Naive thymus-derived CD4-positive, alpha-beta T cell (primary cell): ENCODE measurements around the gene ARID1A. TPM values are rescaled to one million over a fixed set of nuclear protein-coding genes. Genes with fewer than 3 reads are reported as not detected.

Experiments
- ATAC-seq: fragments of 150-1000 bp; cut with Tn5 transposase; 2 replicates; pipeline ENCODE4 v1.10.0; 2021; ENCODE audit warnings: mild to moderate bottlenecking, moderate library complexity
- CTCF ChIA-PET: fragments of 350-600 bp; sonication (Branson Sonifier 250); formaldehyde crosslinking; loops from one replicate; lab custom pipeline; 2021; ENCODE audit warnings: antibody characterized with exemption; lab: Charles Lee
- POLR2A ChIA-PET: fragments of 350-600 bp; sonication (Branson Sonifier 250); formaldehyde crosslinking; loops from one replicate; lab custom pipeline; 2021; ENCODE audit warnings: antibody characterized with exemption, inconsistent platforms; lab: Charles Lee
- DNase-seq, 9 donors: peaks; one replicate each; pipeline versions ENCODE4 v3.0.0 to v3.0.0-alpha.2; 2020 to 2022; ENCODE audit warnings: mixed read lengths in 1 of 9
- H3K27ac ChIP-seq: one replicate; pipeline ENCODE4 v1.7.0; 2013; ENCODE audit warnings: mild to moderate bottlenecking, low read depth, low read length, moderate library complexity
- H3K27me3 ChIP-seq, 2 donors: one replicate each; pipeline ENCODE4 v1.7.0; 2013; ENCODE audit warnings: low read length in 2 of 2, mild to moderate bottlenecking in 2 of 2, moderate library complexity in 2 of 2; ENCODE audit not compliant: control insufficient read depth in 2 of 2, insufficient read depth in 2 of 2
- H3K36me3 ChIP-seq, 3 experiments: 1 replicate in 2 of 3; 2 replicates in 1 of 3; pipeline ENCODE4 v1.7.0; 2013; ENCODE audit warnings: low read length in 3 of 3, mild to moderate bottlenecking in 3 of 3, moderate library complexity in 1 of 3; ENCODE audit not compliant: insufficient read depth in 3 of 3, control insufficient read depth in 2 of 3
- H3K4me1 ChIP-seq, 2 donors: one replicate each; pipeline ENCODE4 v1.7.0; 2013; ENCODE audit warnings: low read length in 2 of 2, mild to moderate bottlenecking in 2 of 2, moderate library complexity in 1 of 2; ENCODE audit not compliant: control insufficient read depth in 2 of 2, insufficient read depth in 2 of 2
- H3K4me3 ChIP-seq: 2 replicates; pipeline ENCODE4 v1.7.0; 2013; ENCODE audit warnings: mild to moderate bottlenecking, low read length
- H3K9me3 ChIP-seq, 3 experiments: 1 replicate in 2 of 3; 2 replicates in 1 of 3; pipeline ENCODE4 v1.7.0; 2013; ENCODE audit warnings: low read length in 3 of 3; ENCODE audit not compliant: control insufficient read depth in 2 of 3
- H3K27ac Mint-ChIP-seq, 9 donors: one replicate each; pipeline ENCODE4 v1.8.0; 2020 to 2022; ENCODE audit warnings: mixed read lengths in 9 of 9, mild to moderate bottlenecking in 8 of 9, moderate library complexity in 5 of 9, inconsistent platforms in 2 of 9
- H3K27me3 Mint-ChIP-seq, 5 donors: one replicate each; pipeline ENCODE4 v1.8.0; 2021 to 2022; ENCODE audit warnings: mixed read lengths in 5 of 5, mild to moderate bottlenecking in 1 of 5
- H3K36me3 Mint-ChIP-seq, 5 donors: one replicate each; pipeline ENCODE4 v1.8.0; 2020 to 2022; ENCODE audit warnings: mixed read lengths in 5 of 5, mild to moderate bottlenecking in 3 of 5, inconsistent platforms in 1 of 5
- H3K4me1 Mint-ChIP-seq, 7 donors: one replicate each; pipeline ENCODE4 v1.8.0; 2020 to 2022; ENCODE audit warnings: mixed read lengths in 7 of 7, mild to moderate bottlenecking in 3 of 7, inconsistent platforms in 1 of 7
- H3K4me3 Mint-ChIP-seq, 10 donors: one replicate each; pipeline ENCODE4 v1.8.0; 2020 to 2022; ENCODE audit warnings: mild to moderate bottlenecking in 10 of 10, mixed read lengths in 10 of 10, moderate library complexity in 6 of 10, inconsistent platforms in 2 of 10
- H3K9me3 Mint-ChIP-seq, 11 donors: one replicate each; pipeline ENCODE4 v1.8.0; 2020 to 2022; ENCODE audit warnings: mixed read lengths in 11 of 11, mild to moderate bottlenecking in 4 of 11, inconsistent platforms in 1 of 11, moderate library complexity in 1 of 11
- intact Hi-C, 2 donors: fragments of 100-400 bp; cut with micrococcal nuclease; formaldehyde crosslinking; loops; one replicate each; pipeline ENCODE4 v1.15.1; 2023
- polyA plus RNA-seq, 2 donors: library from polyadenylated mRNA; unstranded; fragments of 300-500 nt; fragmentation: Illumina TruSeq; gene quantifications; one replicate each; pipeline ENCODE4 v1.2.3, GENCODE V29; 2021
- total RNA-seq, 6 experiments: library from RNA in 5 of 6; stranded (reverse) in 5 of 6; gene quantifications; 1 replicate in 5 of 6; 2 replicates in 1 of 6; pipeline ENCODE4 v1.2.3 and lab custom pipeline; 2021 to 2026

ARID1A gene
- total and polyA plus RNA-seq, 7 experiments from 2014 or later, result 22.3 to 148 (median 127) TPM

- no peak overlapping the region for H3K27ac ChIP-seq
- no peak overlapping the region for H3K4me3 ChIP-seq
- ChIA-PET CTCF (interaction anchor here (0.6 to 1.6 kb wide), 2 partner anchors 27 to 79 kb away, joined by 3 read pairs; no protein-coding TSS in a partner anchor), POLR2A (interaction anchor here (1.3 kb wide), 2 partner anchors 24 to 59 kb away, joined by 4 to 7 read pairs; no protein-coding TSS in a partner anchor)
- DNase-seq (no peak), ATAC-seq (no peak)
- Mint-ChIP-seq H3K4me3 (no peak overlapping the region), H3K9me3 (peaks cover 0 to 3% (median 0%) of the 10 kb centered on the region in 11 donors), H3K27me3 (no peaks in the 10 kb centered on the region), H3K4me1 (peaks cover 7 to 42% (median 28%) of the 10 kb centered on the region in 7 donors), H3K27ac (peak overlapping the region in 3 of 9 donors; percentile 22 to 85 (median 52)), H3K36me3 (peaks cover 5 to 42% (median 22%) of the 10 kb centered on the region in 5 donors)
- no peaks in the 10 kb centered on the region for H3K9me3 ChIP-seq
- H3K27me3 ChIP-seq, result no peaks in the 10 kb centered on the region
- intact Hi-C loops, result loop anchor here in 1 of 2 donors (2.0 kb wide), 1 partner anchor 16 kb away; no protein-coding TSS in a partner anchor
- H3K4me1 ChIP-seq, result peaks cover 0 to 2% of the 10 kb centered on the region in 2 donors
- H3K36me3 ChIP-seq, result peaks cover 10 to 78% (median 16%) of the 10 kb centered on the region in 3 experiments
Measured at GRCh38 chr1:26761217-26761616, 65.4 kb downstream of the ARID1A start.

GRCh38 chr1:26767714-26768113 lies 71.9 kb downstream of the ARID1A start:
- H3K4me3 Mint-ChIP-seq, result no peak overlapping the region
- CTCF ChIA-PET, result interaction anchor here (1.8 kb wide), 1 partner anchor 165 kb away, joined by 7 read pairs; no protein-coding TSS in a partner anchor
- ATAC-seq, result no peak

GRCh38 chr1:26768755-26769154 lies 72.9 kb downstream of the ARID1A start:
- ChIA-PET CTCF (no interaction called here), POLR2A (interaction anchor here (0.8 to 3.5 kb wide), 5 partner anchors 16 to 76 kb away, joined by 3 to 13 read pairs (median 6); partner anchors contain the start of gene PIGV)
- Histone ChIP-seq H3K27ac (peak overlapping the region; percentile 19), H3K4me3 (no peak overlapping the region), H3K9me3 (no peaks in the 10 kb centered on the region), H3K4me1 (peaks cover 0 to 2% of the 10 kb centered on the region in 2 donors), H3K27me3 (no peaks in the 10 kb centered on the region), H3K36me3 (peaks cover 41 to 96% (median 50%) of the 10 kb centered on the region in 3 experiments)
- DNase-seq (no peak), ATAC-seq (no peak)
- Mint-ChIP-seq H3K4me3 (no peak overlapping the region), H3K27me3 (no peaks in the 10 kb centered on the region), H3K36me3 (peaks cover 0 to 58% (median 43%) of the 10 kb centered on the region in 5 donors), H3K4me1 (peaks cover 0 to 44% (median 13%) of the 10 kb centered on the region in 7 donors), H3K27ac (peak overlapping the region; percentile 33 to 82 (median 76)), H3K9me3 (no peaks in the 10 kb centered on the region)
- intact Hi-C loops, result no loop called here

More at GRCh38 chr1:26767714-26768113, 71.9 kb downstream of the ARID1A start:
- Mint-ChIP-seq H3K4me1 (peaks cover 0 to 44% (median 13%) of the 10 kb centered on the region in 7 donors), H3K9me3 (no peaks in the 10 kb centered on the region), H3K36me3 (peaks cover 0 to 57% (median 35%) of the 10 kb centered on the region in 5 donors), H3K27me3 (no peaks in the 10 kb centered on the region), H3K27ac (peak overlapping the region in 8 of 9 donors; percentile 32 to 82 (median 74))
- H3K9me3 ChIP-seq, result no peaks in the 10 kb centered on the region
- H3K4me3 ChIP-seq, result no peak overlapping the region
- POLR2A ChIA-PET, result interaction anchor here (1.4 to 3.5 kb wide), 3 partner anchors 17 to 75 kb away, joined by 3 to 13 read pairs (median 11); no protein-coding TSS in a partner anchor
- DNase-seq, result no peak
- H3K4me1 ChIP-seq, result peaks cover 0 to 2% of the 10 kb centered on the region in 2 donors
- H3K27me3 ChIP-seq, result no peaks in the 10 kb centered on the region
- H3K36me3 ChIP-seq, result peaks cover 37 to 94% (median 46%) of the 10 kb centered on the region in 3 experiments
- intact Hi-C loops, result loop anchor here in 1 of 2 donors (2.0 kb wide), 1 partner anchor 15 kb away; no protein-coding TSS in a partner anchor
- no peak overlapping the region for H3K27ac ChIP-seq

GRCh38 chr1:26771285-26771642 lies 75.4 kb downstream of the ARID1A start:
- H3K36me3 Mint-ChIP-seq, result peaks cover 10 to 75% (median 45%) of the 10 kb centered on the region in 5 donors
- Histone ChIP-seq H3K4me1 (no peaks in the 10 kb centered on the region), H3K9me3 (no peaks in the 10 kb centered on the region), H3K36me3 (peaks cover 58 to 100% (median 66%) of the 10 kb centered on the region in 3 experiments), H3K27me3 (no peaks in the 10 kb centered on the region), H3K27ac (peak overlapping the region; percentile 25), H3K4me3 (no peak overlapping the region)
- H3K27ac Mint-ChIP-seq, result peak overlapping the region in 8 of 9 donors; percentile 13 to 78 (median 68)
- no peak for DNase-seq
- ChIA-PET CTCF (interaction anchor here (1.9 kb wide), 1 partner anchor 18 kb away, joined by 5 read pairs; no protein-coding TSS in a partner anchor), POLR2A (interaction anchor here (0.6 to 1.3 kb wide), 5 partner anchors 10 to 28 kb away, joined by 3 to 11 read pairs (median 5); partner anchors contain the start of gene PIGV)
- no peaks in the 10 kb centered on the region for H3K27me3 Mint-ChIP-seq
- peaks cover 0 to 44% (median 9%) of the 10 kb centered on the region in 7 donors for H3K4me1 Mint-ChIP-seq
- no peak overlapping the region for H3K4me3 Mint-ChIP-seq
- ATAC-seq, result no peak
- intact Hi-C loops, result no loop called here
- no peaks in the 10 kb centered on the region for H3K9me3 Mint-ChIP-seq

GRCh38 chr1:26771643-26772321 lies 76.0 kb downstream of the ARID1A start:
- H3K27me3 ChIP-seq, result no peaks in the 10 kb centered on the region
- no peaks in the 10 kb centered on the region for H3K9me3 Mint-ChIP-seq
- H3K36me3 ChIP-seq, result peaks cover 58 to 100% (median 60%) of the 10 kb centered on the region in 3 experiments
- peak overlapping the region; percentile 25 for H3K27ac ChIP-seq
- peaks cover 0 to 42% (median 7%) of the 10 kb centered on the region in 7 donors for H3K4me1 Mint-ChIP-seq
- H3K27ac Mint-ChIP-seq, result peak overlapping the region in 8 of 9 donors; percentile 55 to 78 (median 68)
- no peaks in the 10 kb centered on the region for H3K4me1 ChIP-seq
- peaks cover 10 to 77% (median 49%) of the 10 kb centered on the region in 5 donors for H3K36me3 Mint-ChIP-seq
- intact Hi-C loops, result no loop called here
- no peaks in the 10 kb centered on the region for H3K9me3 ChIP-seq
- H3K27me3 Mint-ChIP-seq, result no peaks in the 10 kb centered on the region
- DNase-seq (no peak), ATAC-seq (peak; percentile 54)
- POLR2A ChIA-PET, result interaction anchor here (0.6 to 1.3 kb wide), 5 partner anchors 10 to 29 kb away, joined by 3 to 11 read pairs (median 5); partner anchors contain the start of gene PIGV
- CTCF ChIA-PET, result interaction anchor here (1.9 kb wide), 1 partner anchor 17 kb away, joined by 5 read pairs; no protein-coding TSS in a partner anchor
- no peak overlapping the region for H3K4me3 Mint-ChIP-seq
- H3K4me3 ChIP-seq, result no peak overlapping the region

GRCh38 chr1:26772687-26773086 lies 76.9 kb downstream of the ARID1A start:
- Mint-ChIP-seq H3K9me3 (no peaks in the 10 kb centered on the region), H3K4me1 (peaks cover 0 to 36% (median 4%) of the 10 kb centered on the region in 7 donors), H3K4me3 (no peak overlapping the region), H3K36me3 (peaks cover 10 to 70% (median 47%) of the 10 kb centered on the region in 5 donors), H3K27me3 (no peaks in the 10 kb centered on the region), H3K27ac (peak overlapping the region in 5 of 9 donors; percentile 18 to 72 (median 67))
- Histone ChIP-seq H3K4me1 (no peaks in the 10 kb centered on the region), H3K4me3 (no peak overlapping the region), H3K9me3 (no peaks in the 10 kb centered on the region), H3K27me3 (no peaks in the 10 kb centered on the region), H3K36me3 (peaks cover 51 to 99% (median 63%) of the 10 kb centered on the region in 3 experiments), H3K27ac (no peak overlapping the region)
- CTCF ChIA-PET, result no interaction called here
- DNase-seq (no peak), ATAC-seq (no peak)
- POLR2A ChIA-PET, result interaction anchor here (1.3 kb wide), 1 partner anchor 30 kb away, joined by 3 read pairs; no protein-coding TSS in a partner anchor
- intact Hi-C loops, result no loop called here
